HL-60/S4 treated with retinoic acid at 250 ng/mL for 4 days and 3 days (cell line): ENCODE data around the gene TCF12.
"Not testable (repeated sequence)": the region's sequence is repeated elsewhere in the genome, so short reads cannot be mapped to it uniquely, and the experiment has no call there.

ENCODE experiments used
- in situ Hi-C: fragments of 300-500 bp; cut with MboI; formaldehyde crosslinking; loops from 2 replicates; pipeline ENCODE4 v1.7.0; 2022; ENCODE audit warnings: low sequenced_read_pairs

The TCF12 gene

DNA sequence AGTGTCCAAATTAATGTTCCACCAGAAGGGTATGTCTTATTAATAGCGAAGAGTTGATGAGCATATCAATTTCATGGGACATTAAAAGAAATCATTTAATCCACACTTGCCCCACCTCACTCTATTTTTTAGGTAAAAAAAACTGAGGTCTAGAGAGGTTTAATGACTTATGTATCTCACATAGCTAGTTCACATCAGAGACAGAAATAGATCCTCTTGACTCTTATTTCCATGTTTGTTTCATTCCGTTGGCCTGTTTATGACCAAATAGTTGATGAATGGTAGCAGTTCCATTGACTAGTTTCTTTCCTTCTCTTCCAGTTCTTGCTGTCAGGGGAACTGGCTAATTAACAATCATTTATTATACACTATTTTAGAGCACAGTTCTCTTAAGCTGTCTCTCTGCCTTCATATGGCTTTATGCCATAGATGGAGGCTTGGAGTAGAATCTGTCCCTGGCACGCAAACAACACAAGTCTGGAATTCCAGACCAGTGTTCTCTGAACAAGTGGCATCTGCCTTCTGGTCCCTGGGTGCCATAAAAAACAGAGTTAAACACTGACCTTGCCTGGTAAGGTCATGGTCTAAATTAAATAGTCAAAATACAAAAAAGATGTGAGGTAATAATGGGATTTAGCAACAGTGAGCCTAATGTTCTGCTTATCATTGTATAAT lies 237.9 kb downstream of the TCF12 start:
- in situ Hi-C loops, result no loop called here

DNA sequence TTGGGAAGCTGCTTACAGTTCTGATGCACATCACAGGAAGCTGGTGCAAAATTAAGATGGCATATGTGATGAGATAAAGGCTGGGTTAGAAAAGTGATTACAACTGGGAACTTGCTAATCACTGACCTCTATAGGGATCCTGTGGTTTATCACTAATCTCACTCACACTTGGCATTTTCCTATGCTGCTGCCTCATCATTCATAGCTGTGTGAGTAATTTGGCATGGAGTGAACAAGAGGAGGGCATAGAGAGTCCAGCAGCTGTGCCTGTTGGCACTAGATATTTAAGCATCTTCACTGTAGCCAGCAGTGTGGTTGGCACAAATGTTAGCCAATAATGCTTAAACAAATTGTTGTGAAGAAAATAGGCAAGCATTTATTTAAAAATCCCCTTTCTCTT lies 240.1 kb downstream of the TCF12 start:
- in situ Hi-C loops, result no loop called here

DNA sequence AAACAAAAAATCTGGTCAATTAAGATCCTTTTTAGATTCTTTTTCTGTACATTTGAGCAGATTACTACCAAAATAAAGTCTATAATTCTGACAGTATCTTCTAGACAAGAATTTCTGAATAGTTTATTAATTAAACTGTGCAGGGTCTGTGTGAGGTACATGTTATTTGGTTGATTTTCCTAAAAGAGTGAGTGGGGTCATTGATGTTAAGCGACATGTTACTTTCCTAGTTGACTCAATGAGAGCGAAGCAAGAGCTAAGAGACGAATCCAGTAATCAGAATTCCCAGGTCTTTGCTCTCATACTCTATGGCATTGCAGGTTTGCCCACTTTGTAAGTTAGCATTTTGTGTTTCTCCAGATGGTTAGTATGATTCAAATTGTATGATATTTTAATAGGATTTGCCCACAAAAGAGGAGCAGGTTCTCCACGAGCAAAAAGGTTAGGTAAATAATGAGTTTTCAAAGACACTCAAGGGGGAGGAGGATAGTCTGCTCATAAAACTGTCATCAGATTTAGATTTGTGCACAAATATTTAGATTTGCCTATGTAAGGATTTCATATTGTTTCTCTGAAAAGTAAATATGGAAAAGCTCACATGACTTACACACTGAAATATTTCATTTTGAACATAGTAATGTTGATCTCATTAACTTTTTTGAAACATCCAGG lies 240.7 kb downstream of the TCF12 start:
- in situ Hi-C loops, result no loop called here

DNA sequence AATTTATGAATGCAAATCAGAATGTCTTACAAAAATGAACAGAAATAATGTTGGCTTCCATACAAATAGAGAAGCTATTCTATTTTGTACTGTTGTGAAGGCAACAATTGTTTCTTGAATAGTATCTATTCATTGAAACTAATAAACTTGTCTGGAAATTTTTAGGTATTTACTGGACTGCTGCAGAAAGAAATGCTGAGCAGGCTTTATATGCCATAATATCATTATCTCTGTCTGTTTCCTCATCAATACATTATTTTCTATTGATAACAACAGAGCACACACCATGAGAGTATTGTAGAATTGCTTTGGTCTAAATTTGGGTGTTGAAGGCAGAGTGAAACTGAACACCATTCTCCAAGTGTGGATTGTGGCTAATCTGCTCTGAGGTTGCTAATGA lies 241.3 kb downstream of the TCF12 start:
- in situ Hi-C loops, result no loop called here

DNA sequence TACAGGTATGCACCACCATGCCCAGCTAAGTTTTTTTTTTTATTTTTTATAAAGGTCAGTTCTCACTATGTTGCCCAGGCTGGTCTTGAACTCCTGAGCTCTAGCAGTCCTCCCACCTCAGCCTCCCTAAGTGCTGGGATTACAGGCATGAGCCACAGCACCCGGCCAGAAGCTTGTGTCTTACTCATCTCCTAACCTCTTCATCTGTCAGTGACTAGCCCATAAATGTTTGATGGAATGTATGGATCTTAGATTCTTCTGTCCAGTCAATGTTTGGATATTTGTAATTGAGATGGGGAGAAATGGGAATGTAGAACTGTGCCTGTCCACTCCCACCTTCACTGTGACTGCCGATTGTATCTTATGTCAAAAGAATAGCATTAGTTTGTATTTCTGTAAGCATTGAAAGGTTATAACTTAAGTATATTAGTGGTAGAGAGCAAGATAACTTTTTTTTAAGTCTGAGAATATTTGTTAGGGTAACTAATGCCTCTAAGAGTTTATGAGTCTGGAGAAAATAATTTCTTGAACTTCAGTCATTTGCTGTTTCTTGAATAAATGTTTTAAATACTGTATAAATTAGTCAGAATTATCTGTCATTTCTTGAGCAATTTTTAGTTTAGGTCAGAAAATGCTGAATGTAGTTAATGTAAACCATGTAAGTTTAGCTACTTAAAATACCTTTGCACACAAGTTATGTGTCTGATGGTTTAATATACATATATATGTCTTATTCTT lies 242.5 kb downstream of the TCF12 start:
- in situ Hi-C loops, result no loop called here

DNA sequence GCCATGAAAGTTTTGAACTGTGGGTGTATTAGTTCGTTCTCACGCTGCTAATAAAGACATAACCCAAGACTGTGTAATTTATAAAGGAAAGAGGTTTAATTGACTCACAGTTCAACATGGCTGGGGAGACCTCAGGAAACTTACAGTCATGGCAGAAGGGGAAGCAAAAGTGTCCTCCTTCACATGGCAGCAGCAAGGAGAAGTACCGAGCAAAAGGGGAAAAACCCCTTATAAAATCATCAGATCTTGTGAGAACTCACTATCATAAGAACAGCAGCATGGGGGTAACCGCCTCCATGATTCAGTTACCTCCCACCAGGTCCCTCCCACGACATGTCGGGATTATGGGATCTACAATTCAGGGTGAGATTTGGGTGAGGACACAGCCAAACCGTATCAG lies 245.8 kb downstream of the TCF12 start:
- in situ Hi-C loops, result not testable (repeated sequence)

DNA sequence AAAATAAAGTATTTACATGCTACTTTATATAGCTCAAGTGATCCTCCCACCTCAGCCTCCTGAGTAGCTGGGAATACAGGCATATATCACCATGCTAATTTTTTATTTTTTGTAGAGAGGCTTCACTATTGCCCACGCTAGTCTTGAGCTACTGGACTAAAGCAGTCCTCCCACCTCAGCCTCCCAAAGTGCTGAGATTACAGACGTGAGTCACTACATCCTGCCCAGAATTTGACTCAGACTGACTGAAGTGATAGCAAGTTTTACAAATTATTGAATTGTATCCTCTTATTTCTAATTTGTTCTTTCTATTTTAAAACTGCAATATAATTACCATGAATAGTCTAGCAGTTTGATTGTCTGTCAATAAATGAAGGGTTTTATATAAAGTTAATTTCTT lies 247.5 kb downstream of the TCF12 start:
- in situ Hi-C loops, result no loop called here

DNA sequence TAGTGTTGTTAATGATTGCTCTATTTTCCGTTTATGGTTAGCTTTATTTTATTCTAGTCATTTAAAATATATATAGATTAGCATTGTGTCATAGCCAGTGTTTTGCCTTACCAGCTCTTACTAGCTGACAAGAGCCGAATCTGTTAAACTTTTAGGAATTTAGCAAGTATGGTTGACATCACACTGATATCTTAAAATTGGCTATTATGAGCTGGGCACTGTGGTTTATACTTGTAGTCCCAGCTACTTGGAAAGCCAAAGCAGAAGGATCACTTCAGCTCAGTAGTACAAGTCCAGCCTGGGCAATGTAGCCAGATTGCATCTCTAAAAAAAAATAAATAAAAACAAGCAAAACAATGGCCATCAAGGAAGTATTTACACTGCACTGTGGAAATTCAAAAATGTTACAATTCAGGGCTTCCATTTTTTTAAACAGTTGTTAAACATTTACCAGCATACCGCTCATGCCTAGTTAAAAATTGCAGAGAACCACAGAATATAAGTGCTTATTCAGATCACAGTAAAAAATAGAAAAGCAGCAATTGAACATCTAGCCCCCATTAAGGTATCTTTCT lies 249.5 kb downstream of the TCF12 start:
- in situ Hi-C loops, result no loop called here

DNA sequence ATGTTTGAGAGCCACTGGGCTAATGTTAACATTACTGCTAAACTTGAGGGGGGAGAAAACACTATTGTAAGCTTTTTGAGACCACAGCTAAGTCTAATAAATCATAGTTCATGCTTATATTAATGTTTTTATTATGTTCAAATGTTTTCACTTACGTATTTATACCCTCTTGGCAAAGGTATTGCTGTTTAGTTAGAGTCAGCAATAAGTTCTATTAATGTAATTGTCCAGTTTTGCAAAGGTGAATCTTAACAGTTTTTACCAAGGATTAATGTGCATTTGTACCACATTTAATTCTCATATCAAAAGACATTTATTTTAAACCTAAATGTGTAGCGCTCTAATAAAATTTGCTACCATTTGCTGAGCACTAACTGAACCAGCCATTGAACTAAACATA lies 251.2 kb downstream of the TCF12 start:
- in situ Hi-C loops, result no loop called here

DNA sequence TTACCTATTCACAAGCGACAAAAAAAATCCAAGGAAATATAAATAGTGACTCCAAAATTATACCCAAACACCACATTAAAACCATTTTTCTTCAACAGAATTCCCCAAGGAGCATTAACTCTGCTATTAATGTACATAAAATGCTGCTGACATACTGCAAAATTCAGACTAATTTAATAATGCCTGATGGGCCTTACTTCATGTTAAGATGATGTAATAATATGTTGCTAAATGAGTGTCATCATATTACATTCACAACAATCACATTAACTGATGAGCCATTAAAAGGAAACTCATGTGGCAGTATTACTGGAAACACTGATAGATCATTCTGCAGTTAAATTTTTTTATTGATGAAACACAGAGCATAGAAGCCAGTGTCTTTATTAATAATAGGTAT lies 253.0 kb downstream of the TCF12 start:
- in situ Hi-C loops, result no loop called here

DNA sequence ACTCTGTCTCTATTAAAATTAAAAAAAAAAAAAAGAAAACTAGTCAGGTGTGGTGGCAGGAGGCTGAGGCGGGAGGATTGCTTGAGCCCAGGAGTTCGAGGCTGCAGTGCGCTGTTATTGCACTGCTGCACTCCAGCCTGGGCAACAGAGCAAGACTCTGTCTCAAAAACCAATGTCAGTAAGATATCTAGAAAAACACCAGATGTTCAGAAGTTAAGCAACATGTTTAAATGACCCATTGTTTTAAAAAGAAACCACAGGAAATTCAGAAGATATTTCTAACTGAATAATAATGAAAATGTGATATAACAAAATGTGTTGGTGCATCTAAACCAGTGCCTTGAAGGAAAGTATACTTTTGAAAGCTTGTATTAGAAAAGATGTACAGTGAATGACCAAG lies 254.5 kb downstream of the TCF12 start:
- in situ Hi-C loops, result no loop called here

DNA sequence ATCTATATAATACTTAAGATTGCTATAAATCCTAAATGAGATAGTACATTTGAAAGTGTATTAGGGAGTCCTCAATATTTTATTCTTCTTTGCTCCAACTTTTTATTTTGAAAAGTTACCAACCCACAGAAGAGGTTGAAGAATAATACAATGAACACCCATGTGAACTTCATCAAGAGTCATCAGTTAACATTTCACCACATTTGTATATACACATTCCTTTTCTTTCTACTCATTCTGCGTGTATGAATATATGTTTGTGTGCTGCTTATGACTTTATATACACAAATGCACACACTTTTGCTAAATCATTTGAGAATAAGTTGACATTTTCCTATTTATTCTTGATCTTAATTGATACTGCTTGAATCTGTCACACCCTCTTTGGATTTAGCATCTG lies 264.6 kb downstream of the TCF12 start:
- in situ Hi-C loops, result no loop called here

DNA sequence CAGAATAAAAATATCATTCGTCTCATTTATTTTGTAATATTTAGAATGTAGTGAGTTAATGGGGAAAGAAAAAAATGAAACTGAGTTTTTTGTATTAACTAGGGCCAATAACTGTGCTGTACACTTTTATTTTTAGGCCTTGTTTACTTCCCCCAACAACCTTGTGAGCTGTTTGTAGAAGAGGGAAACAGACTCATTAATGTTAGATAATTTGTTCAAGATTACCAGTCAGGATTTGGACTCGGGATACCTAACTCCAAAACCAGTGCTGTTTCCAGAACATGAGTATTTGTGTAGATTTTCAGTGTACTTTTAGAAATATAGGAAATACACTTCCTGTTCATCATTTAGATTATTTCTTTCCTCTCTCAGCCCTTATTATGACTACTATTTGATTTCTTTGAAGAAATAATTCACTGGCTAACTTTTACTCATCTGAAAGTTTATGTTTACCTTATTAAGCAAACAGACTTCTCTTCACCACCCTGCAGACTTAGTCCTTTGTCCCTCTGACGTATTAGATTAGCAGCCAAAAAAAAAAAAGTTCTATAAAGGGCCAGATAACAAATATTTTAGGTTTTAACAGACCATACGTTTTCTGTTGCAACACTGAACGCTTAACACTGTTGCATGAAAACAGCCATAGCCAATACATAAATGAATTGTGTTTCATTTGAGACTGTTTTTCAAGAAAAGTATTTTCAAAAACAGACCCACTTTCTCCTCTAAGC lies 265.3 kb downstream of the TCF12 start:
- in situ Hi-C loops, result no loop called here

DNA sequence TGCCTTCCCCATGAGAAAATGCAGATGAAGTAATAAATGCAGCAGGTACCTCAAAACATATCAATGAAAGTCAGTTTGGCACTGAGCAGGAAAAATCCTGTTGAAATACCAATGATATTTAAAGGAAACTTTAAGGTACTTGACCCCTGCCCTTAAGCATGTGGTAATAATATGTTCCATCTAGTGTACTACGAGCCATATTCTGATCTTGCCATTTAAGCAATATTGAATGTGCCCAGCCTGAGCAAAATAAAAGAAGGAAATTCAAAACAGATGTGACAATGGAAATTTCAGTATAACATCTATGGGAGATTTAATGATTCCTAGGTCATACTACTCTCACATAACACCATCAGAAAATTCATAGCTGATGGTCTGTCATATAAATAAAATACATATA lies 266.1 kb downstream of the TCF12 start:
- in situ Hi-C loops, result no loop called here

DNA sequence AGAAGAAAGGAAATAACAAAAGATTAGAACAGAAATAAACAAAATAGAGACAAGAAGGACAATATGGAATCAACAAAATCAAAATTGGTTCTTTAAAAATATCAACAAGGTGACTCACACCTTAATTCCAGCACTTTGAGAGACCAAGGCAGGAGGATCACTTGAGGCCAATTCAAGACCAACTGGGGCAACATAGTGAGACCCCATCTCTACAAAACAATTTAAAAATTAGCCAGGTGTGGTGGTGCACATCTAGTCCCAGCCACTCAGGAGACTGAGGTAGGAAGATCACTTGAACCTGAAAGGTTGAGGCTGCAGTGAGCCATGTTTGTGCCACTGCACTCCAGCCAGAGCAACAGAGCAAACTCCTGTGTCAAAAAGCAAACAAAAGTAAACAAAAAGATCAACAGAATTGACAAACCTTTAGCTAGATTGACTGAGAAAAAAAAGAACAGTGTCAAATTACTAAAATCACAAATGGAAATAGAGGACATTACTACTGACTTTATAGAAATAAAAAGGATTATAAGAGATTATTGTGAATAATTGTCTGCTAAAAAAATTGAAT lies 267.1 kb downstream of the TCF12 start:
- in situ Hi-C loops, result no loop called here

DNA sequence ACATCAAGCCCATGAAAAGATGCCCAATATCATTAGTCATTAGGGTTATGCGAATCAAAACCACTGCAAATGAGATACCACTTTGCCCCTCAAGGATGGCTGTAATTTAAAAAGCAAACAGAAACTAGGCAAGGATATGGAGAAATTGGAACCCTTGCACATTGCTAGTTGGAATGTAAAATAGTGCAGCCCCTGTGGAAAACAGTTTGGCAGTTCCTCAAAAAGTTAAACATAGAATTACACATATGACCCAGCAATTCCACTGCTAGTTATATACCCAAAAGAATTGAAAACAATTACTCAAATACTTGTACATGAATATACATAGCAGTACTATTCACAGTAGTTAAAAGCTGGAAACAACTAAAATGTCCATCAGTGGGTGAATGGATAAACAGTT lies 271.0 kb downstream of the TCF12 start:
- in situ Hi-C loops, result no loop called here

DNA sequence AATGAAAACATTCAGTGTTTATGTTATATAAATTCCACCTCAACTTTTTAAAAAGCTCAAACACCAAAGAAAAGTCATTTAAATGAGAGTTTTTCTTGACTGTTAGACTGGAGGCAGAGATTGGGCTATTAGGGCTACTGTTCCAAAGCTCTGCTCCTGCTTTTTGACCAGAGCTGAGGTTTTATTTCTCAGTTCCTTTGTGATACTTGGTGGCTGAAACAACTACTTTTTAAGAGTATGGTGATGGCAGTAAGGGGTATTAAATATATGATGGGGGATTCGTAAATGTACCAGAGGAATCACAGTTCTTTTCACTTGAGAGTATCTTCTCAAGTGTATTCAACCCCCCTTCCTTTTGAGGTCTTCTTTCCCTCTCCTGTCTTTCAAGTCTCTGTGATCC lies 271.8 kb downstream of the TCF12 start:
- in situ Hi-C loops, result no loop called here

DNA sequence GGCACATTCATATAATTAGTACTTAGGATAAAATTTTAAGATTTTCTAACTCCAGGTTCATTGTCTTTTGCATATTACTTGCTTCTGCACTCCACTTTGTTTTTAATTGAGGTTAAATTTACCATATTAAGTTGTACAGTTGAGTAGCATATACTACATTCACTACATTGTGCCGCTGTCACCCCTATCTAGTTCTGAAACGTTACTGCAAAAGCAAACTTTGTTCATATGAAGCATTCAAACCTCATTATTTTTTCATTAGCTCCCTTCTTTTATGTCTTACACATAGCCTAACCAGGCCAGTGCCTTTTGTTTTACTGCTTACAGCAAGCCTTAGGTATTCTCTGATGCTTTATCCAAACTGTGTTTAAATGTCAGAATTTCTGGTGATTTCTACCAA lies 274.7 kb downstream of the TCF12 start:
- in situ Hi-C loops, result no loop called here

DNA sequence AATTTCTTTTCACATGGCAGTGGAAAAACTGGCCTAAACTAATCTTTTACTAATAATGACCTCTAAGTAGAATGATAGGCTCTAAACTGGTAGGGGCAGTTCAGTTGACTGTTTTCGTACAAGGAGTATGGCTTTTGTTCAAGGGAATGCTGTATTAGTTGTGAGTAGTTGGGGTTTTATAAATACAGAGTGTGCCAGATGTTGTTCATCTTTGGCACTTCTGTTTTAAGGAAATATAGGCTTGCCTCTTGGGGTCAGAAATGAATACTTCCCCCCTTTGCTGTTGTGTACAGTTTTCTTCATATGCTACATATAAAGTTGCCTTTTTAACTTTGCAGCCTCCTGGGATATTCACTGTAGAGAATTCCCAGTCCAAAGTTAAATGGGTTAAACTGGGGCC lies 276.9 kb downstream of the TCF12 start:
- in situ Hi-C loops, result no loop called here

DNA sequence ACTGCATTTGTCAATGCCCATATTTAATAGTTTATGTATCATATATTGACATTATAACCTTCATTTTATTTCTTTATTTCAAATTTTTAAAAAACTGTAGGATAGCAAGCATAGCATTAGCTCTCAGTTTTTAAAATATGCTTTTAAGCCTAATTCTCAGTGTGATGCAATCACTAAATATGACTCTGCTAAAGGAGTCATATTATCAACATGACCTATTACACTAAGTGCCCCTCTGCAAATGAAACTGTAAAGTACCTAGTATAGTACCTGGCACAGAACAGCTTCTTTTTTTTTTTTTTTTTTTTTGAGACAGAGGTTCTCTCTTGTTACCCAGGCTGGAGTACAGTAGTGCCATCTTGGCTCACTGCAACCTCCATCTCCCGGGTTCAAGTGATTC lies 278.4 kb downstream of the TCF12 start:
- in situ Hi-C loops, result no loop called here

DNA sequence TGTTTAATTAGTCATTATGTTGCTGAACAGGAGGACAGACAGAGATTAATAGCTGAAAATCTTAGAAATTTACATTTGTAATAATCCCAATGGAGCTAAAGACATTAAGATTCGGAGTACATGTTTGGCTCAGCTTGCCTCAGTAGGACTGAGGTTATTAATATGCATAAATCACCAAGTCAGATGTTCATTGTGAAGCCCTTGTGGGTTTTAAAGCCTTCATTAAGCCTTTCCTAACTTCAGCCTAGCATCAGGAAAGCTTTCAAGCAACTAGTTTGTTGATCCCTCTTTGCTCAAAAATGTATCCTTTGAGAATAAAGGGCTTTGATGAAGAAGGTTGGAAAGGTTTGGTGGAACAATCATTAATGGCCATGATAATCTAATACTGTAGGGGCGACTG lies 279.7 kb downstream of the TCF12 start:
- in situ Hi-C loops, result no loop called here
